GM12878 (cell line): ENCODE results near the gene PROX1. TPM values are rescaled to one million over a fixed set of nuclear protein-coding genes. Genes with fewer than 3 reads are reported as not detected.

ENCODE experiments used
- ATAC-seq: fragments of 200-7000 bp; cut with Tn5 transposase; 3 replicates; pipeline ENCODE4 v1.9.1; 2020; ENCODE audit warnings: mild to moderate bottlenecking, moderate library complexity
- BruUV-seq: library from RNA; stranded (reverse); fragments of 400-500 nt; replicated peaks from 2 replicates; lab custom pipeline; 2021; lab: Mats Ljungman, UMichigan
- CTCF ChIA-PET: fragments of 300-600 bp; sonication (Branson Sonifier 250); formaldehyde crosslinking; extraction: SDS; loops from one replicate; lab custom pipeline; 2021; ENCODE audit warnings: inconsistent platforms; lab: Yijun Ruan, JAX
- POLR2A ChIA-PET: fragments of 350-600 bp; formaldehyde crosslinking; extraction: SDS; loops from one replicate; lab custom pipeline; 2021; ENCODE audit warnings: inconsistent platforms; lab: Charles Lee
- RAD21 ChIA-PET: fragments of 300-600 bp; sonication (Branson Sonifier 250); formaldehyde crosslinking; loops from one replicate; lab custom pipeline; 2023; ENCODE audit warnings: antibody characterized with exemption; ENCODE audit not compliant: unreplicated experiment; lab: Charles Lee
- SMC1A ChIA-PET: fragments of 300-600 bp; sonication (Branson Sonifier 250); formaldehyde crosslinking; loops from one replicate; lab custom pipeline; 2023; ENCODE audit not compliant: unreplicated experiment, uncharacterized antibody; lab: Charles Lee
- DNase-seq: peaks from one replicate; pipeline ENCODE4 v3.0.0-alpha.2; 2011; ENCODE audit warnings: low read depth, low spot score
- FAIRE-seq: peaks from 3 replicates; lab custom pipeline; 2011; peaks lifted over from hg19 to GRCh38; lab: Jason Lieb, UNC
- H2AFZ ChIP-seq: 2 replicates; pipeline ENCODE4 v1.6.0; 2011; ENCODE audit warnings: low read depth, low read length, control low read depth; ENCODE audit not compliant: control insufficient read depth
- H3K27ac ChIP-seq: 2 replicates; pipeline ENCODE4 v1.5.1; 2011; ENCODE audit warnings: control low read depth; ENCODE audit not compliant: control insufficient read depth, insufficient read depth
- H3K27me3 ChIP-seq, 2 experiments: replicated peaks in 1 of 2; 2 replicates each; pipeline versions ENCODE4 v1.6.0 to v1.6.1; 2011; ENCODE audit warnings: low read length in 1 of 2; ENCODE audit not compliant: control insufficient read depth in 2 of 2, insufficient read depth in 2 of 2
- H3K36me3 ChIP-seq, 2 experiments: 2 replicates each; pipeline ENCODE4 v1.5.1; 2011; ENCODE audit warnings: low read length in 1 of 2; ENCODE audit not compliant: control insufficient read depth in 2 of 2, insufficient read depth in 2 of 2
- H3K4me1 ChIP-seq: 2 replicates; pipeline ENCODE4 v1.6.1; 2011; ENCODE audit warnings: mild to moderate bottlenecking, low read length, moderate library complexity, mixed read lengths; ENCODE audit not compliant: control insufficient read depth, insufficient read depth
- H3K4me2 ChIP-seq: 2 replicates; pipeline ENCODE4 v1.6.0; 2011; ENCODE audit warnings: control low read depth; ENCODE audit not compliant: control insufficient read depth, insufficient read depth
- H3K4me3 ChIP-seq: fragments of 200-600 bp; sonication (generic); 2 replicates; pipeline ENCODE4 v1.5.1; 2016
- H3K79me2 ChIP-seq: 2 replicates; pipeline ENCODE4 v1.6.0; 2011; ENCODE audit warnings: low read length; ENCODE audit not compliant: control insufficient read depth, insufficient read depth
- H3K9ac ChIP-seq: 2 replicates; pipeline ENCODE4 v1.8.0; 2011; ENCODE audit warnings: low read length, control low read depth, mixed read lengths; ENCODE audit not compliant: control insufficient read depth, insufficient read depth
- H3K9me3 ChIP-seq: replicated peaks from 3 replicates; pipeline ENCODE4 v1.5.1; 2011; ENCODE audit warnings: mild to moderate bottlenecking, low read length; ENCODE audit not compliant: control insufficient read depth, insufficient read depth
- H4K20me1 ChIP-seq: 2 replicates; pipeline ENCODE4 v1.6.0; 2011; ENCODE audit not compliant: control insufficient read depth, insufficient read depth
- DPF2 ChIP-seq: fragments of 450-650 bp; IDR thresholded peaks from 2 replicates; pipeline ENCODE4 v1.6.1; 2017; ENCODE audit warnings: mild to moderate bottlenecking
- FOXM1 ChIP-seq: IDR thresholded peaks from 2 replicates; pipeline ENCODE4 v1.6.1; 2012; ENCODE audit warnings: low read depth, mild to moderate bottlenecking, inconsistent platforms, low read length, moderate library complexity
- HDAC2 ChIP-seq: fragments of 200-600 bp; sonication (generic); IDR thresholded peaks from 2 replicates; pipeline ENCODE4 v1.6.1; 2017
- NBN ChIP-seq: fragments of 450-650 bp; IDR thresholded peaks from 2 replicates; pipeline ENCODE4 v1.6.1; 2016
- NFIC ChIP-seq: IDR thresholded peaks from 2 replicates; pipeline ENCODE4 v1.6.1; 2012; ENCODE audit warnings: low read depth, mild to moderate bottlenecking, inconsistent platforms, low read length, moderate library complexity
- RAD21 ChIP-seq: IDR thresholded peaks from 2 replicates; pipeline ENCODE4 v1.6.1; 2011; ENCODE audit warnings: mild to moderate bottlenecking, low read depth, low read length, moderate library complexity; ENCODE audit not compliant: insufficient read depth
- SMAD5 ChIP-seq: IDR thresholded peaks from 2 replicates; pipeline ENCODE4 v1.6.1; 2016; ENCODE audit warnings: antibody characterized with exemption, low read depth
- WGBS: methylation state at CpG from one replicate; pipeline ENCODE4 v1.1.6; 2016; ENCODE audit warnings: low lambda C conversion rate; ENCODE audit not compliant: insufficient replicate concordance, insufficient coverage; ENCODE audit errors: missing lambda C conversion rate; 5-methylcytosine and 5-hydroxymethylcytosine counted together
- in situ Hi-C: fragments of 300-500 bp; cut with MboI; formaldehyde crosslinking; loops from 9 replicates; pipeline ENCODE4 v1.14.3; 2018; ENCODE audit warnings: mixed read lengths
- intact Hi-C: fragments of 100-400 bp; cut with micrococcal nuclease; formaldehyde crosslinking; loops from one replicate; pipeline ENCODE4 v1.14.2; 2022; ENCODE audit not compliant: unreplicated experiment
- polyA plus RNA-seq, 11 experiments: library from polyadenylated mRNA; depleted of rRNA in 4 of 11; unstranded in 6 of 11; stranded (reverse) in 5 of 11; fragments of >200 nt; fragmentation: Nextera tagmentation in 4 of 11; fragmentation: Illumina TruSeq in 1 of 11; extraction: Ambion mirVana in 4 of 11; extraction: Trizol in 1 of 11; gene quantifications; 1 replicate in 1 of 11; 2 replicates in 10 of 11; pipeline versions ENCODE4 v1.2.1 to v1.2.3, GENCODE V29; 2011 to 2016; ENCODE audit warnings: inconsistent platforms in 2 of 11, missing spikeins in 2 of 11, low read depth in 1 of 11
- total RNA-seq, 4 experiments: library from RNA; depleted of rRNA in 3 of 4; stranded (reverse); fragments of >200 nt in 3 of 4; fragmentation: Illumina TruSeq in 1 of 4; extraction: Trizol in 1 of 4; gene quantifications; 2 replicates each; pipeline versions ENCODE4 v1.2.1 to v1.2.3, GENCODE V29; 2013 to 2021
- TF ChIP-seq, protein P1 (sequence below): fragments of 450-650 bp; IDR thresholded peaks from 2 replicates; pipeline ENCODE4 v1.6.1; 2018; ENCODE audit warnings: borderline replicate concordance, mild to moderate bottlenecking; ENCODE audit not compliant: partially characterized antibody

Gene PROX1
- total and polyA plus RNA-seq, 10 of the 15 experiments (the other 5 are each of a cell fraction or from before 2014, with no cell fraction given) = under 0.01 to 0.44 (median 0.03) TPM; not detected in 4

GRCh38 chr1:213938776-213939175 is 49.0 kb upstream of the PROX1 start:
- ATAC-seq = no peak
- POLR2A ChIA-PET = no interaction called here
- 56% methylated on average over 5 of the region's 5 CpGs for WGBS

GRCh38 chr1:213939888-213940287 is 47.9 kb upstream of the PROX1 start:
- Histone ChIP-seq H3K27me3 (no peaks in the 10 kb centered on the region), H3K36me3 (no peaks in the 10 kb centered on the region), H3K79me2 (no peaks in the 10 kb centered on the region), H3K4me1 (no peaks in the 10 kb centered on the region), H3K9ac (no peak overlapping the region), H3K9me3 (no peaks in the 10 kb centered on the region), H2AFZ (no peak overlapping the region), H3K4me2 (no peak overlapping the region), H3K27ac (no peak overlapping the region), H3K4me3 (no peak overlapping the region), H4K20me1 (no peaks in the 10 kb centered on the region)
- DNase-seq (no peak), FAIRE-seq (no peak), ATAC-seq (no peak)
- CTCF ChIA-PET = no interaction called here
- SMC1A ChIA-PET = no interaction called here
- intact Hi-C loops (no loop called here), in situ Hi-C loops (no loop called here)
- TF ChIP-seq NFIC (no peak), SMAD5 (no peak)
- WGBS = 7% methylated on average over 3 of the region's 3 CpGs
- POLR2A ChIA-PET = no interaction called here
- RAD21 ChIA-PET = no interaction called here
- no TSS peak for BruUV-seq

More at GRCh38 chr1:213938776-213939175, 49.0 kb upstream of the PROX1 start:
- TF ChIP-seq NBN = no peak
- TF ChIP-seq, protein P1, sequence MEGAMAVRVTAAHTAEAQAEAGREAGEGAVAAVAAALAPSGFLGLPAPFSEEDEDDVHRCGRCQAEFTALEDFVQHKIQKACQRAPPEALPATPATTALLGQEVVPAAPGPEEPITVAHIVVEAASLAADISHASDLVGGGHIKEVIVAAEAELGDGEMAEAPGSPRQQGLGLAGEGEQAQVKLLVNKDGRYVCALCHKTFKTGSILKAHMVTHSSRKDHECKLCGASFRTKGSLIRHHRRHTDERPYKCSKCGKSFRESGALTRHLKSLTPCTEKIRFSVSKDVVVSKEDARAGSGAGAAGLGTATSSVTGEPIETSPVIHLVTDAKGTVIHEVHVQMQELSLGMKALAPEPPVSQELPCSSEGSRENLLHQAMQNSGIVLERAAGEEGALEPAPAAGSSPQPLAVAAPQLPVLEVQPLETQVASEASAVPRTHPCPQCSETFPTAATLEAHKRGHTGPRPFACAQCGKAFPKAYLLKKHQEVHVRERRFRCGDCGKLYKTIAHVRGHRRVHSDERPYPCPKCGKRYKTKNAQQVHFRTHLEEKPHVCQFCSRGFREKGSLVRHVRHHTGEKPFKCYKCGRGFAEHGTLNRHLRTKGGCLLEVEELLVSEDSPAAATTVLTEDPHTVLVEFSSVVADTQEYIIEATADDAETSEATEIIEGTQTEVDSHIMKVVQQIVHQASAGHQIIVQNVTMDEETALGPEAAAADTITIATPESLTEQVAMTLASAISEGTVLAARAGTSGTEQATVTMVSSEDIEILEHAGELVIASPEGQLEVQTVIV = no peak
- no peak for TF ChIP-seq FOXM1
- TF ChIP-seq DPF2 = no peak
- TF ChIP-seq RAD21 = no peak
- TF ChIP-seq HDAC2 = no peak
- Histone ChIP-seq H3K36me3 (no peaks in the 10 kb centered on the region), H3K79me2 (no peaks in the 10 kb centered on the region), H3K4me2 (no peak overlapping the region), H4K20me1 (no peaks in the 10 kb centered on the region), H3K4me3 (no peak overlapping the region), H3K27me3 (no peaks in the 10 kb centered on the region), H3K9me3 (no peaks in the 10 kb centered on the region), H3K9ac (no peak overlapping the region), H3K4me1 (no peaks in the 10 kb centered on the region), H3K27ac (no peak overlapping the region), H2AFZ (no peak overlapping the region)
- in situ Hi-C loops = no loop called here
- FAIRE-seq = no peak
- ChIA-PET RAD21 (no interaction called here), SMC1A (no interaction called here), CTCF (no interaction called here)
- no TSS peak for BruUV-seq
- DNase-seq = no peak
- intact Hi-C loops = no loop called here
